ENCODE measurements around the gene RPTOR.
"Not testable (repeated sequence)": the region's sequence is repeated elsewhere in the genome, so short reads cannot be mapped to it uniquely, and the experiment has no call there.

Gene RPTOR

DNA sequence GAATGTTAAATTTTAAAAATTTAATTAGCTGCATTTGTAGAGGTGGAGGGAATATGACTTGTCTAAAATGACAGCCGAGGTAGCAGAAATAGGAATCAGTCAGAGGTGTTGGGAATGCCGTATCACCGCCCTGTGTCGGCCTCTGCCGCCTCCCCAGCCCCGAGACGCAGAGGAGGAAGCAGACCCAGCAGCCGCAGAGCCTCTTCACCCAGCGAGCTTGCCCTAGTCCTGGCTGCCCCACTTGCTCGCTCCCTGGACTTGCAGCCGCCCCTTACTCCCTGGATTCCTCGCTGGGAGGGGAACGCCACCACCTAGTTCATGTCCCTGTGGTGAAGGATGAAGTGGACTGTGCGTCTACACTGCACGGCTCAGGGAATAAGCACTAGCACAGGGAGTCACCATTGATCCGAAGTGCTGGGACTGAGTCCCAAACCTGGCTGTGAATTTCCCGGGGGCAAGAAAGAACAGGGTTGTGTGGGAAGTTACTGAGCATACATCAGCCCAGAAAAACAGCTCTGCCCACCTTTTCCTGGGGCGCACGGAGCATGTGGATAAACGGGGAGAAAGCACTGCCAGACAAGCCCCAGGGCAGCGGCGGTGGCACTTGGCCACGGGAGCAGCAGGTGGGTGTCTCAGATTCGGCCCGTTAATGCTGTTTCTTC, 76.8 kb downstream of the RPTOR start:
- DNase-seq = no peak

DNA sequence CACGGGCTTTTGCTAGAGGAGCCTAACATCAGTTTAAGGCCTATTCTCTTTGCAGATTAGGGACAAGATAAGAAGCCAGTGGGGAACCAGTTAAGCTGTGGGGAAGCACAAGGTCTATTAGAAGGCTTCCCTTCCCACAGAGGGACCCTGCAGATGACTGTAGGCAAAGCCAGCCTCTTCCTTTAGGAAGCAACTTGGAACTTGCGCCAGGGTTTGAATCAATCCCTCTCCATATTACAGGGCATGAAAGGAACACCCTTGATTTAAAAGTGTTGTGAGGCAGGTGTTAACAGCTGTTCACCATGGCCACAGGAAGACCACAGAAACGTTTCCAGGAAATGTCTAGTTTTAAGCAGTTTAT, 77.3 kb downstream of the RPTOR start:
- DNase-seq = no peak

DNA sequence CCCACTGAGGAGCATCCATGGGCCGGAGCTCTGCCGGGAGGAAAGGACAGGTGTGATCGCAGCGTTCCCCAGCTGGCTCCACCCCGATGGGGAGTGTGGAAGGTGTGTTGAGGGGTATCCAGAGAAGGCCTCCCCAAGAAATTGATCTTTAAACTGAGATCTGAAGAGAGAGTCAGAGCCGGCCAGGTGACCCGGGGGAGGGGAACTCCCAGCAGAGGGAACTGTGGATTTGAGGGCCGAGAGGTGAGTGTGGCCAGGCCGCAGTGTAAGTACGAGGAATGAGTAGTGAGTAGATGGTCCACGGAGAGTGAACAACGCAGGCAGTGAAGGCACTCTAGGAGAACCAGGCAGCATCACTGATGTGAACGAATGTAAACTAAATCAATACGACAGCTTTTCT, 80.2 kb downstream of the RPTOR start:
- DNase-seq = no peak

DNA sequence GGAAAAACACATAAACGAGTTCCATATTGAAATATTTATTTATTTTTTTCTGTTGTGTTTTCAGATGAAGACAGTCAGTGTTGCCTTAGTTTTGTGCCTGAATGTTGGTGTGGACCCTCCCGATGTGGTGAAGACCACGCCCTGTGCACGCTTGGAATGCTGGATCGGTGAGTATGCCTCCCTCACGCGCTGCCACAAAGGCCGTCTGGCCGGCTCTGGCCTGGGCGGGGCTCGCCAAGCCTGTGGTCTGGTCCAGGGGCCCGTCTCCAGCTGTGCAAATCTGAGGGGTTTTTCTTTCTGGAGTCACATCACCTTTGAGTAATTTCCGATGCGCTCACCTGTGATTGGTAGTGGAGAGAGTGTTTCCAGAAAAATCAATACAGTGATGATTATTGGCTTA, 81.0 kb downstream of the RPTOR start:
- no peak for DNase-seq

DNA sequence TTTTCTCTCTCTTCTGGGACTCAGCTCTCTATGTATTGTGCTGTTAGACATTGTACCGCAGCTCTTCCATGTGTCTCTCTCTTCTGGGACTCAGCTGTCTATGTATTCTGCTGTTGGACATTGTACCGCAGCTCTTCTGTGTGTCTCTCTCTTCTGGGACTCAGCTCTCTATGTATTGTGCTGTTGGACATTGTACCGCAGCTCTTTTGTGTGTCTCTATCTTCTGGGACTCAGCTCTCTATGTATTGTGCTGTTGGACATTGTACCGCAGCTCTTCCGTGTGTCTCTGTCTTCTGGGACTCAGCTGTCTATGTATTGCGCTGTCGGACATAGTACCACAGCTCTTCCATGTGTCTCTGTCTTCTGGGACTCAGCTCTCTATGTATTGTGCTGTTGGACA, 84.2 kb downstream of the RPTOR start:
- DNase-seq = not testable (repeated sequence)

DNA sequence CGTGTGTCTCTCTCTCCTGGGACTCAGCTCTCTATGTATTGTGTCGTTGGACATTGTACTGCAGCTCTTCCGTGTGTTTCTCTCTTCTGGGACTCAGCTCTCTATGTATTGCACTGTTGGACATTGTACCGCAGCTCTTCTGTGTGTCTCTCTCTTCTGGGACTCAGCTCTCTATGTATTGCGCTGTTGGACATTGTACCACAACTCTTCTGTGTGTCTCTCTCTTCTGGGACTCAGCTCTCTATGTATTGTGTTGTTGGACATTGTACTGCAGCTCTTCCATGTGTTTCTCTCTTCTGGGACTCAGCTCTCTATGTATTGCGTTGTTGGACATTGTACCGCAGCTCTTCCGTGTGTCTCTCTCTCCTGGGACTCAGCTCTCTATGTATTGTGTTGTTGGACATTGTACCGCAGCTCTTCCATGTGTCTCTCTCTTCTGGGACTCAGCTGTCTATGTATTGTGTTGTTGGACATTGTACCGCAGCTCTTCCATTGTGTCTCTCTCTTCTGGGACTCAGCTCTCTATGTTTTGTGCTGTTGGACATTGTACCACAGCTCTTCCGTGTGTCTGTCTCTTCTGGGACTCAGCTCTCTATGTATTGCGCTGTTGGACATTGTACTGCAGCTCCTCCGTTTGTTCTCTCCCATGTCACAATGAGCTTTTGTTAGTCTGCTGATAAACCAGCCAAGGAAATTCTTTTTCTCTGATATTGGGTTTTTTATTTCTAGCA, 84.8 kb downstream of the RPTOR start:
- no peak for DNase-seq

DNA sequence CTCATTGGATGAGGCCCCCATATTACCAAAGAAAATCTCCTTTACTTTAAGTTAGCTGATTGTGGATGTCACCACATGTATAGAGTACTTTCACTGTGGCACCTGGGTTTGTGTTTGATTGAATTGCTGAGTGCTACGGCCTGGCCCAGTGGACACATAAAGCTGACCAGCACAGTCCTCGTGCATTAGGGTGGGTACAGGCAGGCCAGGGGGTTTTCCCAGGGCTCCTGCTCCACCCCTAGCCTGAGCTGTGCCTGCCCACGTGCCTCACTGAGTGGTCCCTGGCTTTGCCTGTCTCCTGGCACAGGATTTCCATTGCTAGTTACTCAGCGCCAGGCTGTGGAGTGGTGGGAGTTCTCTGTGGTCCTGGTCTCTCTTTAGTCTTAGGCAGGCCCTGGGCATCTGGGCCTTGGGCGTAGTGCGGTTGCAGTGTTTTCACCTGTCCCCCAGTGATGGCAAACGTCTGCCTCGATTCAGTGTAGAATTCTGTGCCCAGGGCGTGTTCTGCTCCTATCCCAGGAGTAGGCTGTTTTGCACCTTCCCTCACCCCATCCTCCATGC, 86.0 kb downstream of the RPTOR start:
- DNase-seq = no peak

DNA sequence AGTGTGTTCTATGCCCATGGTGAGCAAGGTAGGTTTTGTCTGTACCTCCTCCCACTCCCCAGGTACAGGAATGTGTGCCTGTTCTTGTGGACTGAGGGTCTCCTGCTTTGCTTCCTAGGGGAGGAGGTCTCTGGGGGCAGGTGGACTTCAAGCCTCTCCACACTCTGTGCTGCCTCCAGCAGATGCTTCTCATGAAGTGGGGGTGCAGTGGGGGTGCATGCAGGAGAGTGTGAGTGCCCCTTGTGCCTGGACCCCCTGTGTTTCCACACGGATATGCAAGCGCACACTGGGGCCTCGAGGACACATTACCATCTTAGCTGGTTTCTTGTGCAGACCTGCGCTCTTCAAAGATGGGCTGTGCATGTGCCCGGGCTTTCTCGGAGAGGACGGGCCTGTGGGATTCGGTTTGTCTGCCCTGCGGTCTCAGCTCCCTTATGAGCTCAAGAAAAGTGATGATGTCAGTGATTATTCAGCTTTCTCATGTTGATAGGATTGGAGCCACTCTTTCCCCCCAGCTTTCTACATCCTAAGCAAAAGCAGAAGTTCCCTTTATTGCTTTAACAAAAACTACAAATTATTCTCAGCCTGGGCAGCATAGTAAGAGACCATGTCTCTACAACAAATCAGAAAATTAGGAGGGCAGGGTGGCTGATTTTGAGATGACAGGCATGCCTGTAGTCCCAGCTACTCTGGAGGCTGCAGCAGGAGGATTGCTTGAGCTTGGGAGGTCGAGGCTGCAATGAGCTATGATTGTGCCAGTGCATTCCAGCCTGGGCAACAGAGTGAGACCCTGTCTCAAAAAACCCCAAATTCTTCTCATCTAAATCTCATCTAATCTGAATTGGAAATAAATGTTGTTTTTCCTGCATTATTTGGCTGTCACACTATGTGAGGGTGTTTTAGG, 86.8 kb downstream of the RPTOR start:
- DNase-seq = no peak

DNA sequence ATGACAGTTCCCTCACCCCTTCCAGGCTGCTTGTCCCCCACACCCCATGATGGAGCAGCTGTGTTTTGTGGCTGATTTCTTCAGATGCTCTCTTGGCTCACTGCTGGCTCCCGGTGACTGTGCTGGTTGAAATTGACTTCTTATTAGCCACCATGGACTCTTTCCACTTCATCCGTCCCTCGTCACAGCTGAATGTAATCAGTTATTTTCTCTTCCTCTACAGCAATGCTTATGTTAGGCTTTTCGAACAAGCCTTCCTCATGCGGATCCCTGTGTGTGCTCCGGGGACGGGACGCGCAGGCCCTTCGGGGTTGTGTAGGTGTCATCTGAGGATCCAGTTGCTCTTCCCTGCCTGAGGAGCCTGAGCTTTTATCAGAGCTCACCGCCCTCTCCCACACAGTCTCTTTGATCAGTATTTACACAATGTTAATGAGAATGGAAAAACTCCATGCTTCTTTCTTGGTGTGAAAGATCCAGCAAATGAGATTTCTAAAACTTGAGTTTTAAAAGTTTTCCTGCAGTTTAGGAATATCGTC, 87.5 kb downstream of the RPTOR start:
- DNase-seq = no peak

DNA sequence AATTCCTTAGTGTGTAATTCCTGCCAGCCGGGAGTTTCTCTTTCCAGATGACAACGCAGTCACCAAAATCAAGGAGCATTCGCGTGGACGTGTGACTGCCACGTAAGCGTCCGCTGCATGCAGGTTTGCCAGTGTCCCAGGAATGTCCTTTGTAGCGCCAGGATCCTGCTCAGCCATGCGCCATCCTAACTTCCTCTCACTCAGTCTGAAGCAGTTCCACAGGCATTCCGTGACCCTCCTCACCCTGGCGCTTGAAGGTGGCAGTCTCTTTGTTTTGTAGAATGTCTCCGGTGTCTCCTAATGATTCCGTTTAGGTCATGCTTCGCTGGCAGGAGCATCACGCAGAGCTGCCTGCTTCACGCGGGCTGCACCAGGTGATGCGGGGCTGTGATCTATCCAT, 88.6 kb downstream of the RPTOR start:
- no peak for DNase-seq

DNA sequence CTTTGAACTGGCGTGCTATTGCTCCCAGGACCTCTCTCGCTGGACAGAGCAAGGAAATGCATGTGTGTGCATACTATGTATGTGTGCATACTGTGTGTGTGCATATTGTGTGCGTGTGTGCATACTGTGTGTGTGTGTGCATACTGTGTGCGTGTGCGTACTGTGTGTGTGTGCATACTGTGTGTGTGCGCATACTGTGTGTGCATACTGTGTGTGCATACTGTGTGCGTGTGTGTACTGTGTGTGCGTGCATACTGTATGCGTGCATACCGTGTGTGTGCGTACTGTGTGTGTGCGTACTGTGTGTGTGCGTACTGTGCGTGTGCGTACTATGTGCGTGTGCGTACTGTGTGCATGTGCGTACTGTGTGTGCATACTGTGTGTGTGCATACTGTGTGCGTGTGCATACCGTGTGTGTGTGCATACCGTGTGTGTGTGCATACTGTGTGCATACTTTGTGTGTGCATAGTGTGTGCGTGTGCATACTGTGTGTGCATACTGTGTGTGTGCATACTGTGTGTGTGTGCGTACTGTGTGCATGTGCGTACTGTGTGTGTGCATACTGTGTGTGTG, 89.4 kb downstream of the RPTOR start:
- no peak for DNase-seq

DNA sequence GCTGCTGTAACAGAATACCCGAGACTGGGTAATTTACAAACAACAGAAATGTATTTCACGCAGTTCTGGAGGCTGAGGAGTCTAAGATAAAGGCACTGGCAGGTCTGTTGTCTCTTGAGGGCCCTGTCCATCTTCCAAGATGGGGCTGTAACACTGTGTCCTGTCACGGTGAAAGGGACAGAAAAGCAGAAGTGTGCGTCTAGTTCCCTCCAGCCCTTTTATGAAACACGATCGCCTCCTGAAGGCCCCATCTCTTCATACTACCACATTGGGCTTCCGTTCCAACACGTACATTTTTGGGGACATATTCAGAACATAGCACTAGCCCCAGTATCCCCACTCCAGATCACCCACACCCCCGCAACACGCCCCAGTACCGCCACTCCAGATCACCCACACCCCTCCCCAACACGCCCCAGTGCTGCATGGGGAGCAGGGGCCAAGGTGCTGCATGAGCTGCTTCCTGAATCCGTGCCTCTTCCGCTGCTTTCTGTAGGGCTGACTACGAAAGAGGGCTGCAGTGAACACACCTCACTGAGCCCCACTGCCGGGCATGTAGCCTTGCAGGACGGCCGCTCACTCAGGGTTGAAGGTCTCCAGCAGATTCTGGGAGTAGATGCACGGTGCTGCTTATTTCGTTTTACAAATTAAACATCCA, 91.9 kb downstream of the RPTOR start:
- no peak for DNase-seq

DNA sequence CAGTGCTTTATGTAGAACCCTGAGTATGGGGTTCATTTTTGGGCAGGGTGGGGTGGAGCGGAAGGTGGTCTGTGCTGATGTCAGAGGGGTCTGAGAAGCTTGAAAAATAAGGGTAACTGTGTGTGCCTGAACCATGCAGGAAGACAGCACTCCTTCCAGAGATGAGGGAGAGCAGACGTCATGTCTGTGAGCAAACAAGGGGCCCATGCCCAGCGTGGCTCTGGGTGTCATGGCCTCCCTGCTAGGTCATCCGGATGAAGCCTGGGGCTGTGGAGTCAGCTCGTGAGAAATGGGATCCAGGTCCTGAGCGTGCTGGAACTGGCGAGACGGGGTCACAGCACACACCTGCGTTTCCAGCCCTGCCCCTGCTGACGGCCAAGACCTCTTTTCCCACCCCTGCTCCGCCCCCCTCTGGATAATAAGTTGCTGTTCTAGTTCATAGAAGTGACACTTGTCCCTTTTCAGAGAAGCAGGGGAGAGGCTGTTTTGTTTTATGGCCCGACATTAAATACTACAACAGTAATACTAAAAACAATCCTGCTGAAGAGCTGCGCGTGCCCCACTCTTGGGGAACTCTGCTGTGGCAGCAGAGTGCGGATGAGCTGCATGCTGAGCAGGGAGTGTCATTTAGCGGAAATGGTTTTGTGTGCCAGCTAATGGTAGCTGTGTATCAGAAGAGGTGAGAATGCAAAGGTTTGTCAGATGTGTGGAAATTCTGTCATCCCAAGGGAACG, 92.6 kb downstream of the RPTOR start:
- no peak for DNase-seq

DNA sequence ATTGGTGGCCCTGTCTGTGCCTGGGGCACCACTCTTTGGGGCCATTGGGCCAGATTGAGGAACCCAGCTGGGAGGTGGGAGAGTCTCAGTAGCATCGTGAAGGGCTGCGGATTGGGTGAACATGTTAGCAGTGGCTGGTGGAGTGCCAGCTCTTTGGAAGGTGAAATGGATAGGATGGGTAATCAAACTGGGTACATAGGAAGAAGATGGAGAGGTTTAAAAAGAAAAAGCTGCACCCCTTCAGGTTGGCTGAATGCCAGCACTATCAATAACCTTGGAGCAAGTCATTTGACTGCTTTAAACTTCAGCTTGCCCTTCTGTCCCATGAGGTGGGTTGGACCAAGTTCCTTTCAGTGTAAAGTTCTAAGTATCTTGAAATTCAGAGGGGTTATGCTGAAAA, 95.0 kb downstream of the RPTOR start:
- no peak for DNase-seq

DNA sequence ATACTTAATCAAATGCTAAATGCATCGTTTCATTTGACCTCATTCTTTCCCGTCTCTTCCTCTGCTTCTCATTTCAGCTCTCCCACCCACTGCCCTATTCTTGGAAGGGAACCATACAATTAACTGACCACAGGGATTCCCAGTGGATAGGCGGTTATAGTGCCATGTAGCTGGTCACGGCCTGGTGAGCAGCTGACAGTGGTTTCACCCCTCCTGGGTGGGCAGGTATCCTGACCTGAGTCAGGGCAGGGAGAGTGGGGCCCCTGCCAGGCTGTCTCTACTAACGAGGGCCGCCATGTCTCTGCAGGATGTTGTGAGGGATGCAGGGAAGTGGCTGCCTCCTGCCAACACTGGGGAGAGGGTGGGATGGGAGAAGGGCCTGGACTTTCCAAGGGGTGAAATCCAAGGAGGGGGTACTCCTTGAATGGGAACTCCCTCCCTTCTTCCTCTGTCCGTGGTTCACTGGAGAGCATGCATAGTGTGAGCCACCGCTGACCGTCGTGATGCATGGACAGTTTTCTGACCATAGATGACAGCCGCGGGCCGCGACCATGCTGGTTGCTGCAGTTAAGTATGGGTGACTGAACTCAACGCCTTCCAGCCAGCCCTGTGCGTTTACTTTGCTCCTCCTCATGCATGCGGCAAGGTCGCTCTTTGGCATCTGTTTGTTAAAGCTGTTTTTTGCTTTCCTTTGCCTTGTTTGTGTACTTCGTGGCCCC, 95.9 kb downstream of the RPTOR start:
- no peak for DNase-seq

DNA sequence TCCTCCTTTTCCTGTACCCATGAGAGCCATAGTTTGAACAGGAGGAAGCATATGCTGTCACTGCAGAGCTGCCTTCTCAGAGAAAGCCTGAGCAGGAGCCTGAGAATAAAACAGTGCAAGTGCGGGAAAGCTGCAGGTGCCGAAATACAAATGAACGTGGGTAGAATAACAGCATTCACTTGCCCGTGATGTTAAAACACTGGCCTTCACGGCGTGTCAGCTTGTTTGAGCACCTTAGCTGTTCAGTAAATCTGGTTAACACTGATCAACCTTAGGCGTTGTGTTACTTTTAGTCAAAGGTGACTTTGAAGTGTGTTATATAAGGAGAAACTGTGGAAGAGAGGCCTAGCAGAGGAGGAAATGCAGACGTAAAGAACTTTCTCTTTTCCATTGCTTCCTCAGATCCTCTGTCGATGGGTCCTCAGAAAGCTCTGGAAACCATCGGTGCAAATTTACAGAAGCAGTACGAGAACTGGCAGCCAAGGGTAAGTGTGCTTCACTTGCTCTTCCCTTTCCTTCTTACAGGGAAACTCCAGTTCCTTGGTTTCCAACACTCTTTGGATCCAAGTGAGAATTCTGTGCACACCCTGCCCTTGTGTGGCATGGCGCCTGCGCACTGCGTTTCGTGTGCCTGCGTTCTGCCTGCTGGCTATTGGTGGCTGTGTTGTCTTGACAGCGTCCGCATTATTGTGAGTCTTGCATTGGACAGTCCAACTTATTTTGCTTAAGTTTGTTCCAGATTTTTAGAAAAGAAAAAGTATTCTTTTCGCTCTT, 98.9 kb downstream of the RPTOR start:
- no peak for DNase-seq

DNA sequence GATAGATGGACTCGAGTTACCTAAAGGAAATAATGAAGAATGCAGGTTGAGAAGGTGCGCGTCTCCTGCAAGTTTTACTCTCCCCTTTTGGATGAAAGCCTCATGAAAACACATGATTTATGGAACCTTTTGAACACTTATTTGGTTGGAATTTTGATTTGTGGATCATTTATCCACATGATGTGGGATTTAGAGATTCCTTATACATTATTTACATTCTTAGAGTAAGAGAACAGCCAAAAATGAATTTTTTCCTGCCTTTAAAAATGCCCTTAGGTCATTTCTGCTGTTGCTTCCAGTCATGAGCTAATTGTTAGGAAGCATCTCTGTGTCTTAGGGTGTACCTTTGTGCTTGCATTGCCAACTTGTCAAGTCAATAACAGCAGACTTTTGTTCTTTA, 99.9 kb downstream of the RPTOR start:
- DNase-seq = no peak

DNA sequence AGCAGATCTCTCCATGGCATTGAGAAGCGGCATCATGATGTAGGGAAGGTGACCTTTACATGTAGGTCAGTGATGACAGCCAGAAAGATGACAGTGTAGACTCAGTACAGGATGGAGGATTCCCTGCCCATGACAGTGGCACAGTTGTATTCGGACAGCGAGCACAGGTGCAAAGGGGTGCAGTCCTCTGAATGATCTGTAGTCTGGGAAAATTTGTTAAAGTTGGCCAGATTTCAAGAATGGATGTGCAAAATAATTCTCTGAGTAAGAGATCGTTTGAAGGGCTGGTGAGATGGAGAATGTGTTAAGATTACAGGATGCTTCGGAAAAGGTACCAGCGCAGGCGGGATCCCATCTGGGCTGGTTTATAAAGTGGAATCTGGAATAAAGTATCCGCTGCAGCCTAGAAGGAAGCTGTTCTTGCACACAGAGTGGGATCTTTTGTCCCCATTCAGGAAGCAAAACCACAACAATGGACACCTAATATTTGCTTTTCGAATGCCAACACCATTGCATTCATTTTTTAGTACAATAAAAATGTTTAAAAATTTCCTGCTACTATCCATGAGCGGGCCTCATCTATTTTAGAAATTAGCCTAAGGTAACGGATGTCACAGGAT, 101.2 kb downstream of the RPTOR start:
- no peak for DNase-seq

DNA sequence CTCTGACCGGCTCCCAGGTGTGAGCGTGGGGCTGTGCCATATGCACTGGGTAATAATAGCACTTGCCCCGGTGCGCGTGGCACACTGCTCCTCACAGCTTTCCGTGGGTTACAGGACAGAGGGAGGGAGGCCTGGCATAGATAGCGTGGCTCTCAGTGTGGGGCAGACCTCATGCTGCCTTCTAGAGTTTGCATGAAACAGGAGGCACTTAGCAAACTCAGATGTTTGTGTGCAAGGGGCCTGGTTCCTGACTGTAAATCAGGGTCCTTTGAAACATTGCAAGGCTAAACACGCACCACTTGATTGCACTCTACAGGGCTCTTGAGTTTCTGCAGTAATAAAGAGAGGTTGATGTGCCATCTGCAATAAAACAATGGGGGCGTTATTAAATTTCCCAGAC, 101.7 kb downstream of the RPTOR start:
- no peak for DNase-seq

DNA sequence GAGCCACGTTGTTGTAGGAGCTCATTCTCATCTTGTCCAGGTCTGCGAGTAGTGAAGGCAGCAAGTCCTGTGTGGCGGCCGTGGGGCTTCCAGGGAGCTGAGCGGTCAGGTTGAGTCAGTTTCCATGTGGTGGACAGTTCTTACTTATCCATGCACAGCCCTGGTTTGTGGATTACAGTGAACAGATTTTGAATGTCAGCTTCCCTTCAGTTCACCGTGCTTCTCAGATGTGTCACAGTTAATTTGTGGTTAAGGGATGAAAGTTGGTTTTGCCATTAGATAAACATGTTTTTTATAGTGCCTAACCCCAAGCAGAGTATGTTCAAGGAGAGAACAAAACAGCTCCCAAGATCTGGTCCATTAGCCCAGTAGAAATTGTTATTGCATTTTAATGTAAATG, 103.1 kb downstream of the RPTOR start:
- no peak for DNase-seq
